Liver (tissue), 9 donors: ENCODE measurements around the gene ADAM30. TPM values are rescaled to one million over a fixed set of nuclear protein-coding genes. Genes with fewer than 3 reads are reported as not detected.

Experiments used
- DNase-seq: peaks from one replicate; pipeline ENCODE4 v3.0.0-alpha.2; 2017; ENCODE audit warnings: low spot score
- H3K27ac ChIP-seq, 2 donors: one replicate each; pipeline ENCODE4 v1.7.0; 2013; ENCODE audit warnings: inconsistent platforms in 2 of 2, low read length in 2 of 2, control low read depth in 1 of 2, low read depth in 1 of 2, mild to moderate bottlenecking in 1 of 2
- H3K27me3 ChIP-seq, 4 donors: one replicate each; pipeline versions ENCODE4 v1.6.1 to v1.7.0; 2013; ENCODE audit warnings: low read length in 3 of 4, inconsistent platforms in 1 of 4, mild to moderate bottlenecking in 1 of 4, moderate library complexity in 1 of 4; ENCODE audit not compliant: control insufficient read depth in 4 of 4, insufficient read depth in 4 of 4
- H3K36me3 ChIP-seq, 4 donors: one replicate each; pipeline versions ENCODE4 v1.6.1 to v1.7.0; 2013; ENCODE audit warnings: low read length in 3 of 4, mild to moderate bottlenecking in 3 of 4, low read depth in 1 of 4, moderate library complexity in 1 of 4; ENCODE audit not compliant: control insufficient read depth in 4 of 4, insufficient read depth in 3 of 4
- H3K4me1 ChIP-seq, 4 donors: one replicate each; pipeline versions ENCODE4 v1.6.1 to v1.7.0; 2013; ENCODE audit warnings: low read length in 3 of 4, mild to moderate bottlenecking in 3 of 4, moderate library complexity in 1 of 4; ENCODE audit not compliant: control insufficient read depth in 4 of 4, insufficient read depth in 4 of 4
- H3K4me3 ChIP-seq, 3 donors: one replicate each; pipeline versions ENCODE4 v1.6.1 to v1.7.0; 2013; ENCODE audit warnings: low read length in 3 of 3, control low read depth in 1 of 3, low read depth in 1 of 3, mild to moderate bottlenecking in 1 of 3
- H3K9ac ChIP-seq, 2 donors: one replicate each; pipeline ENCODE4 v1.7.0; 2013; ENCODE audit warnings: low read length in 2 of 2, mild to moderate bottlenecking in 2 of 2, moderate library complexity in 2 of 2, control low read depth in 1 of 2, low read depth in 1 of 2
- H3K9me3 ChIP-seq, 4 donors: one replicate each; pipeline versions ENCODE4 v1.6.1 to v1.7.0; 2013; ENCODE audit warnings: low read length in 3 of 4; ENCODE audit not compliant: control insufficient read depth in 4 of 4
- ATF3 ChIP-seq: IDR thresholded peaks from 2 replicates; pipeline ENCODE4 v1.6.1; 2016; ENCODE audit warnings: antibody characterized with exemption
- CTCF ChIP-seq: fragments of 150-350 bp; IDR thresholded peaks from 2 replicates; pipeline ENCODE4 v1.5.1; 2017; ENCODE audit warnings: improper control_type of control experiment, low read depth, low read length; ENCODE audit not compliant: missing input control
- EGR1 ChIP-seq, 2 donors: IDR thresholded peaks; 2 replicates each; pipeline ENCODE4 v1.6.1; 2016 to 2018; ENCODE audit warnings: antibody characterized with exemption in 2 of 2, low read depth in 2 of 2
- FOXA1 ChIP-seq: IDR thresholded peaks from 2 replicates; pipeline ENCODE4 v1.6.1; 2016; ENCODE audit warnings: antibody characterized with exemption
- HNF4A ChIP-seq, 2 donors: conservative IDR thresholded peaks; 2 replicates each; pipeline ENCODE4 v1.6.1; 2016; ENCODE audit warnings: antibody characterized with exemption in 2 of 2, mild to moderate bottlenecking in 2 of 2
- HNF4G ChIP-seq: IDR thresholded peaks from 2 replicates; pipeline ENCODE4 v1.6.1; 2016; ENCODE audit warnings: antibody characterized with exemption
- JUND ChIP-seq, 2 donors: IDR thresholded peaks; 2 replicates each; pipeline ENCODE4 v1.6.1; 2016; ENCODE audit warnings: antibody characterized with exemption in 2 of 2
- MAX ChIP-seq: IDR thresholded peaks from 2 replicates; pipeline ENCODE4 v1.6.1; 2016; ENCODE audit warnings: antibody characterized with exemption
- RAD21 ChIP-seq, 2 donors: IDR thresholded peaks; 2 replicates each; pipeline ENCODE4 v1.6.1; 2016; ENCODE audit warnings: antibody characterized with exemption in 2 of 2, mild to moderate bottlenecking in 2 of 2
- REST ChIP-seq: IDR thresholded peaks from 2 replicates; pipeline ENCODE4 v1.6.1; 2016; ENCODE audit warnings: antibody characterized with exemption, mild to moderate bottlenecking
- RXRA ChIP-seq, 2 donors: IDR thresholded peaks; 2 replicates each; pipeline ENCODE4 v1.6.1; 2017 to 2018; ENCODE audit warnings: antibody characterized with exemption in 2 of 2, mild to moderate bottlenecking in 1 of 2
- SP1 ChIP-seq: IDR thresholded peaks from 2 replicates; pipeline ENCODE4 v1.6.1; 2018; ENCODE audit warnings: antibody characterized with exemption, mild to moderate bottlenecking
- WGBS: extraction: QIAGEN DNeasy Blood & Tissue Kit; methylation state at CpG from one replicate; pipeline ENCODE4 v1.1.7; 2013; 5-methylcytosine and 5-hydroxymethylcytosine counted together
- polyA plus RNA-seq, 2 donors: library from polyadenylated mRNA; stranded (reverse) in 1 of 2; unstranded in 1 of 2; fragments of 200-250 nt in 1 of 2; fragments of >200 nt in 1 of 2; fragmentation: Nextera tagmentation in 1 of 2; extraction: Ambion mirVana in 1 of 2; gene quantifications; one replicate each; pipeline versions ENCODE4 v1.2.1 to v1.2.3, GENCODE V29; 2013 to 2015
- total RNA-seq, 2 donors: library from RNA; depleted of rRNA; stranded (reverse); fragments of >200 nt; gene quantifications; one replicate each; pipeline ENCODE4 v1.2.3, GENCODE V29; 2014
- donor health status: healthy.
- donor health status: healthy.
- donor health status: healthy.
- donor health status: healthy.
- donor health status: healthy.

The ADAM30 gene
- total and polyA plus RNA-seq, 4 donors: not detected

- H3K4me3 ChIP-seq: no peak overlapping the region
- H3K36me3 ChIP-seq: no peaks in the 10 kb centered on the region
- no peak for DNase-seq
- no peak overlapping the region for H3K9ac ChIP-seq
- no peaks in the 10 kb centered on the region for H3K4me1 ChIP-seq
- no peak overlapping the region for H3K27ac ChIP-seq
- TF ChIP-seq HNF4G (no peak), RAD21 (IDR thresholded peaks at IDR 0.05) (no peak)
- H3K9me3 ChIP-seq: no peaks in the 10 kb centered on the region
- no peaks in the 10 kb centered on the region for H3K27me3 ChIP-seq
These were observed 18.1 kb downstream of the ADAM30 start for GRCh38 chr1:119878171-119878570.

- TF ChIP-seq SP1 (no peak), RAD21 (IDR thresholded peaks at IDR 0.05) (no peak), RXRA (IDR thresholded peaks at IDR 0.05) (no peak), HNF4A (conservative IDR thresholded peaks at IDR 0.05) (no peak), FOXA1 (no peak), MAX (no peak), REST (no peak), JUND (IDR thresholded peaks at IDR 0.05) (no peak), EGR1 (IDR thresholded peaks at IDR 0.05; ENCODE audit: low read depth in 2 of 2) (no peak), CTCF (no peak)
- no peak overlapping the region for H3K9ac ChIP-seq
- H3K27ac ChIP-seq: no peak overlapping the region
- peak; percentile 69 for DNase-seq
- no peaks in the 10 kb centered on the region for H3K27me3 ChIP-seq
- peaks cover 0 to 3% (median 1%) of the 10 kb centered on the region in 4 donors for H3K4me1 ChIP-seq
- H3K9me3 ChIP-seq: no peaks in the 10 kb centered on the region
- H3K4me3 ChIP-seq: no peak overlapping the region
- no peaks in the 10 kb centered on the region for H3K36me3 ChIP-seq
- 82% methylated on average over 2 of the region's 2 CpGs for WGBS
These were observed 22.1 kb downstream of the ADAM30 start for GRCh38 chr1:119874186-119874585.

GRCh38 chr1:119873135-119874015 lies 22.9 kb downstream of the ADAM30 start:
- H3K9me3 ChIP-seq: no peaks in the 10 kb centered on the region
- H3K27me3 ChIP-seq: no peaks in the 10 kb centered on the region
- H3K4me1 ChIP-seq: peaks cover 0 to 3% (median 2%) of the 10 kb centered on the region in 4 donors
- H3K9ac ChIP-seq: no peak overlapping the region
- TF ChIP-seq ATF3 (no peak), RAD21 (IDR thresholded peaks at IDR 0.05) (no peak), REST (no peak), RXRA (IDR thresholded peaks at IDR 0.05) (no peak), MAX (no peak), CTCF (no peak), SP1 (no peak)
- 80% methylated on average over 4 of the region's 4 CpGs for WGBS
- no peak overlapping the region for H3K4me3 ChIP-seq
- no peak overlapping the region for H3K27ac ChIP-seq
- no peaks in the 10 kb centered on the region for H3K36me3 ChIP-seq
- no peak for DNase-seq
